ES-I3 (cell line): ENCODE results near the gene SPRYD4.

Experiments used
- H3K36me3 ChIP-seq: 2 replicates; pipeline ENCODE4 v1.6.1; 2013; ENCODE audit warnings: mild to moderate bottlenecking, low read length, control low read depth, moderate library complexity; ENCODE audit not compliant: insufficient read depth
- H3K4me1 ChIP-seq: 2 replicates; pipeline ENCODE4 v1.6.1; 2013; ENCODE audit warnings: mild to moderate bottlenecking, control low read depth, low read length; ENCODE audit not compliant: insufficient read depth
- H3K9ac ChIP-seq: 2 replicates; pipeline ENCODE4 v1.6.1; 2013; ENCODE audit warnings: low read depth, mild to moderate bottlenecking, low read length, moderate library complexity
- H3K9me3 ChIP-seq: 2 replicates; pipeline ENCODE4 v1.6.1; 2013; ENCODE audit warnings: mild to moderate bottlenecking, low read length, moderate library complexity; ENCODE audit not compliant: control insufficient read depth, insufficient read depth

SPRYD4 gene

GRCh38 chr12:56457817-56458216 is 10.6 kb upstream of the SPRYD4 start:
- no peak overlapping the region for H3K9ac ChIP-seq
- H3K36me3 ChIP-seq = no peaks in the 10 kb centered on the region

GRCh38 chr12:56461235-56462159 is 6.9 kb upstream of the SPRYD4 start:
- no peaks in the 10 kb centered on the region for H3K36me3 ChIP-seq
- H3K9me3 ChIP-seq = no peaks in the 10 kb centered on the region
- H3K9ac ChIP-seq = no peak overlapping the region
- peaks cover 4% of the 10 kb centered on the region; the same call in 1 of the 2 replicates for H3K4me1 ChIP-seq

More at GRCh38 chr12:56457817-56458216, 10.6 kb upstream of the SPRYD4 start:
- Histone ChIP-seq H3K4me1 (no peaks in the 10 kb centered on the region), H3K9me3 (no peaks in the 10 kb centered on the region)

- no peaks in the 10 kb centered on the region for H3K36me3 ChIP-seq
- no peak overlapping the region for H3K9ac ChIP-seq
- H3K4me1 ChIP-seq = peaks cover 4% of the 10 kb centered on the region; the same call in 1 of the 2 replicates
- H3K9me3 ChIP-seq = no peaks in the 10 kb centered on the region
Observed at GRCh38 chr12:56462565-56462964, 5.8 kb upstream of the SPRYD4 start.

DNA sequence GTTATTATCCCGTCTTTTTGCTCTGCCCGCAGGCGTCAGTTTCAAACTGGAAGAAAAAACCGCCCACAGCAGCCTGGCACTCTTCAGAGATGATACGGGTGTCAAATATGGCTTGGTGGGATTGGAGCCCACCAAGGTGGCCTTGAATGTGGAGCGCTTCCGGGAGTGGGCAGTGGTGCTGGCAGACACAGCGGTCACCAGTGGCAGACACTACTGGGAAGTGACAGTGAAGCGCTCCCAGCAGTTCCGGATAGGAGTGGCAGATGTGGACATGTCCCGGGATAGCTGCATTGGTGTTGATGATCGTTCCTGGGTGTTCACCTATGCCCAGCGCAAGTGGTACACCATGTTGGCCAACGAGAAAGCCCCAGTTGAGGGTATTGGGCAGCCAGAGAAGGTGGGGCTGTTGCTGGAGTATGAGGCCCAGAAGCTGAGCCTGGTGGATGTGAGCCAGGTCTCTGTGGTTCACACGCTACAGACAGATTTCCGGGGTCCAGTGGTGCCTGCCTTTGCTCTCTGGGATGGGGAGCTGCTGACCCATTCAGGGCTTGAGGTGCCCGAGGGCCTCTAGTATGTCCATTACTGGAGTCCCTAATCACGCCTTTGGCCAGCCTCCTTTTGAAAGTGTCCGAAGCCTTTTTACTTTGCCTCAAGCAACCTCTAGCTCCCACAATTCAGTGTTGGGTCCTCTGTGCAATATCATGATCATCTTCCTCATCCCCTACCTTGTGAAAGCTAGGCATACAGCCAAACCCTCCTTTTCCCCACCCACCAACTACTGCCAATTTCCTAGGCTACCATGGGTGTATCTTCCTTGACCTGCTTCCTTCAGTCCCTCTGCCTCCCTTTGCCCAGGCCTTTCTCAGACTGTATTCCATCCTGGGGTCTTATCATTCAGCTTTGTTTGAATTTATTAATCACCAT is 891 bp downstream of the SPRYD4 start:
- peak overlapping the region; percentile 98 for H3K9ac ChIP-seq
- peaks cover 5% of the 10 kb centered on the region; the same call in 1 of the 2 replicates for H3K36me3 ChIP-seq
- H3K9me3 ChIP-seq = no peaks in the 10 kb centered on the region
- H3K4me1 ChIP-seq = no peaks in the 10 kb centered on the region; the same call in 1 of the 2 replicates

DNA sequence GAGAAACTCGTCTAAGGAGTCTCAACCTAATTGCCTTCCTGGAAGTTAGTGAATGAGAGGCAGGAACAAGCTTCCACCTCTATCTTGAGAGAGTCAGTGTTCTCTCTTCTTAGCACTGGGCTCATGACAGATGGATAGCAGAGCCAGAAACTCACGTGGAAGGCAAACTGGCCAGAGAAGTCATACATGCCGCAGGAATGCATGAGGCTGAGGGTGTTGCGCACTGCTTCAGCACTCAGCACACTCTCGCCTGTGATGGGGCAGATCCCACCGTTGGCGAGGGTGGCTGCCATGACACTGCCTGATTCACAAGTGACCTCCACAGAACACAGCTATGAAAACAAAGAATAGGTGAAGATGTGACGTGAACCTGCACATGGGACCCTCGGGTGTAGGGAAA is 6.0 kb downstream of the SPRYD4 start:
- Histone ChIP-seq H3K36me3 (peaks cover 5% of the 10 kb centered on the region; the same call in 1 of the 2 replicates), H3K9ac (no peak overlapping the region), H3K4me1 (no peaks in the 10 kb centered on the region), H3K9me3 (no peaks in the 10 kb centered on the region)

GRCh38 chr12:56476143-56476542 is 7.8 kb downstream of the SPRYD4 start:
- no peaks in the 10 kb centered on the region for H3K4me1 ChIP-seq
- peaks cover 5% of the 10 kb centered on the region; the same call in 1 of the 2 replicates for H3K36me3 ChIP-seq
- no peak overlapping the region for H3K9ac ChIP-seq
- H3K9me3 ChIP-seq = no peaks in the 10 kb centered on the region

DNA sequence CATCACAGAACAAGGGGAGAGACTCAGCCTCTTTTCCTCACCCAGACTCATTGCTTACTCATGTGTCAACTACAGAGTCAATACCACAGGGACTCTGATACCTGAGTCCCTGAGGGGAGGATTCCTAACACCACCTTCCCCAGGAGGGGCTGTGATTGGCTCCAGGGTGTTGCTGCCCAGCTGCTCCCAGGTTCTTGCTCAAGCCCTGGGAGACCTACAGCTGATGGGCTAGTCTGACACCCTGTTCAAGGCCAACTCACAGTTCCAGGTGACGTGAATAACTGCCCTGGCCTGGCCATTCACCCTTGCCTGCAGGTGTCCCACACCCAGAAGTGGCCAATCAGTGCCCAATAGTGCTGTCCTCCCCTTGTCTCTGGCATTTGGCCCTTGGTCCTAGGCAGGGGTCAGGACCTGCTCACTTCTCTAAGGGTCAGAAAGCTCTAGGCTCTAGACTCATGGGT is 8.6 kb downstream of the SPRYD4 start:
- no peak overlapping the region for H3K9ac ChIP-seq
- no peaks in the 10 kb centered on the region for H3K9me3 ChIP-seq
- peaks cover 4% of the 10 kb centered on the region; the same call in 1 of the 2 replicates for H3K36me3 ChIP-seq
- H3K4me1 ChIP-seq = no peaks in the 10 kb centered on the region

DNA sequence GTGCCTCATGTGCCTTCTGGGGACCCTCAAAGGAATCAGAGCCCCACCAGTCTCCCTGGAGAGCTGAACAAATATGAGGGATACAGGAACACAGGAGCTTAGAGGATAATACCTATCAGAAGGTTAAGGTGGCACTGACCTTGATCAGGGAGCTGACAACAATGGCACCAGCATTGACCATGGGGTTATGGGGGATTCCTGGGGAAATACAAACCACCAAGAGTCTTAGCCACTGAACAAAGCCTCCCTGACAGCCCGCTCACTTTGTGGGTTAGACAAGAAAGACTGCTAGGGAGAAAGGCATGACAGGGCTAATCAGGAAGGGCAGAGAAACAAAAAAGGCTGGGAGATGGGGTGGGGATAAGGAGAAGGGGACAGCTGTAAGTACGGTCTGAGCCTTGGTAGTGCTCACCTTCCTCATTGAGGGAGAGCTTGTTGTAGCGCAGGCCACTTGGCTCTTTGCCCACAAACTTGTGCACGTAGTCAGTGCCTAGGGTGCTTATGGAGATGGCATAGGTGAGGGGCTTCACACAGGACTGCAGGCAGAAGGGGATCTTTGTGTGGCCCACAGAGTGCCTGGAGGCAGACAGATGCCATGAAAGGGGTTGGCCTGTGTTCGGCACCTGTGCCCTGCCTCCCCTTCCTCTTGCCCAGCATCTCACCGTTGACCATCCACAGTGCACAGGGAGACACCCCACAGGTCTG is 9.3 kb downstream of the SPRYD4 start:
- H3K9ac ChIP-seq = no peak overlapping the region
- 0 out of 2 replicates have a peak, but pooled peaks cover 2% of the 10 kb centered on the region for H3K36me3 ChIP-seq
- H3K9me3 ChIP-seq = no peaks in the 10 kb centered on the region
- H3K4me1 ChIP-seq = no peaks in the 10 kb centered on the region

DNA sequence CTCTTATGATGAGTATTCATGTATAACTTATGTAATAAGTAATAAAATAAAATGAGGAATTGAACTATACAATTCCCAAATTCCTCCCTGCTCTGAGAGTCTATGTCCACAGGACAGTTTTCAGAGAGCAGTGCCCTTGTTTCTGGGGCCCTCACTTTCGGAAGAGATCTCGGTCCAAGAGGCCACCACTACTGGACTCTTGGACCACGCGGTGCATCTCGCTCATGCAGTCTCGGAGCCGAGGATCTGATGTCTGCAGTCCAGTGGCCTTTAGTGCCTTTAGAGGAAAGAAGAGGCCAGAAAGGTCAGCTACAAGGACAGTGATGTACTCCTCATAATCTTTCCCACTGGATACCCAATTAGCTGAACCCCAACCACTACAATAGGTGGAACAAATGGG is 11.2 kb downstream of the SPRYD4 start:
- Histone ChIP-seq H3K9me3 (no peaks in the 10 kb centered on the region), H3K9ac (no peak overlapping the region), H3K36me3 (no peaks in the 10 kb centered on the region), H3K4me1 (no peaks in the 10 kb centered on the region)

DNA sequence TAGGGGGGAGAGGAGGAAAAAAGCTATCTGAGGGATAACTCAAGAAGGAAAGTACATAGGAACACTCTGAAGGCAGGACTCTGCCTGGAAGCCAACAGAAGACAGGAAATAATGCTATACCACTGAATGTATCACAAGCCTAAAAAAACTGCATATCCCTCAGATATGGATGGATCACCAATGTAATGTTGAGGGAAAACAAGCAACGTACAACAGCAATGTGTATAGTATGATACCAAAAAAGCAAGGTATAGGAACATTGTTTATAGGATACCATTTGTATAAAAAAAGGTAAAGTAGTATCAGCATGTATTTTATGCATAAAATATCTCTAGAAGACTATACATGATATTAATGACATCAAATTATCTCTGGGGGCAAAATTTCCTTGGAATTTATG is 16.2 kb downstream of the SPRYD4 start:
- Histone ChIP-seq H3K4me1 (peaks cover 5% of the 10 kb centered on the region; the same call in 1 of the 2 replicates), H3K36me3 (no peaks in the 10 kb centered on the region), H3K9ac (no peak overlapping the region), H3K9me3 (0 out of 2 replicates have a peak, but pooled peaks cover 4% of the 10 kb centered on the region)

- H3K9me3 ChIP-seq = 0 out of 2 replicates have a peak, but pooled peaks cover 4% of the 10 kb centered on the region
- peaks cover 5% of the 10 kb centered on the region; the same call in 1 of the 2 replicates for H3K4me1 ChIP-seq
- H3K36me3 ChIP-seq = no peaks in the 10 kb centered on the region
- peak overlapping the region; percentile 78 for H3K9ac ChIP-seq
Observed at GRCh38 chr12:56486694-56487093, 18.3 kb downstream of the SPRYD4 start.

DNA sequence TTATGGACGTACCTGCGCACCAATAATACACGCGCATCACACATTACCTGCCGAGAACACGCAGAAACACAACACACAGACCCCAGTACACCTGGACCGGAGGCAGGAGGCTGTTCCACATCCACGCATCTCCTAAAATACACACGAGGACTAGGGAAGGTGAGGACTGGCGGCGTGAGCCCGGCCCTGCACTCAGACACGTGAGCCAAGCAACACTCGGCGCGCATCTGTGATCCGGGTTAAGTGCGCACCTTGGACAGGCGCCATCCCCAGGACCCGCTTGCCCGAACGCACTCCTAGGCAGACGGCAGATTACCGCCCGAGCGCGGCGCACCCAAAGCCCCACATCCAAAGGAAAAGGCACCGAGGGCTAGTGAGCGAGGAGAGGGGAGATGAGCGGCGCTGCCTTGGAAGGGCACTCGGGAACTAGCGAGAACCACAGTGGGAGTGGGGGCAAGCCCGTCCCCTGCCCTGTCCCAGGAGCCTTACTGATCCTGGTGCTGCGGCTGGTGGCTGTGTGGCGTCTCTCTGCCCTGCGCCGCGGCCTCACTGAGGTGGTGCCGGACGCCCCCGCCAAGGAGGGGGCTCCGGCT is 19.2 kb downstream of the SPRYD4 start:
- H3K9ac ChIP-seq = peak overlapping the region; percentile 78
- H3K36me3 ChIP-seq = no peaks in the 10 kb centered on the region
- H3K4me1 ChIP-seq = peaks cover 5% of the 10 kb centered on the region; the same call in 1 of the 2 replicates
- H3K9me3 ChIP-seq = 0 out of 2 replicates have a peak, but pooled peaks cover 4% of the 10 kb centered on the region
